ENCODE measurements around the gene CBFB. TPM values are rescaled to one million over a fixed set of nuclear protein-coding genes. Genes with fewer than 3 reads are reported as not detected.

Gene CBFB
- total RNA-seq, 2 experiments from 2014 or later = 236 to 238 TPM

GRCh38 chr16:67006930-67007658 lies 21.9 kb upstream of the CBFB start:
- H3K4me3 Mint-ChIP-seq = no peak overlapping the region
- CTCF ChIA-PET = interaction anchor here (0.9 to 1.6 kb wide), 4 partner anchors 11 to 148 kb away, joined by 3 to 6 read pairs (median 5); no protein-coding TSS in a partner anchor
- peaks cover 26% of the 10 kb centered on the region for H3K4me1 Mint-ChIP-seq
- no peak overlapping the region for H3K27ac Mint-ChIP-seq
- peaks cover 44% of the 10 kb centered on the region for H3K36me3 Mint-ChIP-seq (ENCODE audit: low read depth)
- POLR2A ChIA-PET = interaction anchor here (0.9 to 1.1 kb wide), 3 partner anchors 10 to 23 kb away, joined by 3 read pairs; no protein-coding TSS in a partner anchor
- no peaks in the 10 kb centered on the region for H3K27me3 Mint-ChIP-seq
- no peaks in the 10 kb centered on the region for H3K9me3 Mint-ChIP-seq
- no peak for DNase-seq

GRCh38 chr16:67009158-67009557 lies 19.8 kb upstream of the CBFB start:
- H3K27me3 Mint-ChIP-seq = no peaks in the 10 kb centered on the region
- no peak overlapping the region for H3K4me3 Mint-ChIP-seq
- H3K9me3 Mint-ChIP-seq = no peaks in the 10 kb centered on the region
- peaks cover 28% of the 10 kb centered on the region for H3K4me1 Mint-ChIP-seq
- peaks cover 34% of the 10 kb centered on the region for H3K36me3 Mint-ChIP-seq (ENCODE audit: low read depth)
- H3K27ac Mint-ChIP-seq = no peak overlapping the region
- DNase-seq = no peak
- ChIA-PET POLR2A (interaction anchor here (1.4 to 6.6 kb wide), 2 partner anchors 20 to 23 kb away, joined by 5 to 106 read pairs; partner anchors contain the start of gene CBFB), CTCF (interaction anchor here (0.5 to 0.8 kb wide), 2 partner anchors 9 to 144 kb away, joined by 3 to 4 read pairs; no protein-coding TSS in a partner anchor)

GRCh38 chr16:67011274-67011673 lies 17.7 kb upstream of the CBFB start:
- no peaks in the 10 kb centered on the region for H3K27me3 Mint-ChIP-seq
- no peak overlapping the region for H3K27ac Mint-ChIP-seq
- H3K36me3 Mint-ChIP-seq (ENCODE audit: low read depth) = peaks cover 25% of the 10 kb centered on the region
- ChIA-PET CTCF (interaction anchor here (1.3 to 4.3 kb wide), 3 partner anchors 23 to 147 kb away, joined by 3 to 23 read pairs (median 9); partner anchors contain the start of gene CES4A), POLR2A (interaction anchor here (0.6 to 6.6 kb wide), 4 partner anchors 18 to 174 kb away, joined by 3 to 106 read pairs (median 42); partner anchors contain the start of gene CBFB)
- H3K4me3 Mint-ChIP-seq = no peak overlapping the region
- H3K9me3 Mint-ChIP-seq = no peaks in the 10 kb centered on the region
- no peak for DNase-seq
- H3K4me1 Mint-ChIP-seq = peaks cover 43% of the 10 kb centered on the region

GRCh38 chr16:67013233-67013822 lies 15.6 kb upstream of the CBFB start:
- peaks cover 18% of the 10 kb centered on the region for H3K36me3 Mint-ChIP-seq (ENCODE audit: low read depth)
- ChIA-PET POLR2A (interaction anchor here (0.6 to 6.6 kb wide), 38 partner anchors 9 to 545 kb away, joined by 3 to 106 read pairs (median 5); partner anchors contain the start of genes B3GNT9, CBFB, CES3 and CES4A), CTCF (interaction anchor here (0.6 to 4.3 kb wide), 24 partner anchors 9 to 214 kb away, joined by 3 to 23 read pairs (median 6); partner anchors contain the start of genes CBFB, CES3, CES4A and FBXL8)
- H3K4me1 Mint-ChIP-seq = peaks cover 51% of the 10 kb centered on the region
- H3K27ac Mint-ChIP-seq = peak overlapping the region; percentile 82
- no peaks in the 10 kb centered on the region for H3K27me3 Mint-ChIP-seq
- no peak for DNase-seq
- no peaks in the 10 kb centered on the region for H3K9me3 Mint-ChIP-seq
- peak overlapping the region; percentile 89 for H3K4me3 Mint-ChIP-seq

- POLR2A ChIA-PET = interaction anchor here (0.6 to 6.6 kb wide), 40 partner anchors 9 to 679 kb away, joined by 3 to 106 read pairs (median 5); partner anchors contain the start of genes B3GNT9, CBFB, CES3 and CES4A
- Mint-ChIP-seq H3K4me3 (peak overlapping the region; percentile 89), H3K9me3 (no peaks in the 10 kb centered on the region), H3K36me3 (ENCODE audit: low read depth) (peaks cover 18% of the 10 kb centered on the region), H3K27me3 (no peaks in the 10 kb centered on the region), H3K27ac (peak overlapping the region; percentile 93), H3K4me1 (peaks cover 52% of the 10 kb centered on the region)
- DNase-seq = peak; percentile 86
- CTCF ChIA-PET = interaction anchor here (0.6 to 4.3 kb wide), 21 partner anchors 8 to 213 kb away, joined by 3 to 23 read pairs (median 7); partner anchors contain the start of genes CBFB, CES3, CES4A and FBXL8
Observed at GRCh38 chr16:67013823-67014633, 14.9 kb upstream of the CBFB start.

GRCh38 chr16:67014634-67015312 lies 14.2 kb upstream of the CBFB start:
- H3K27me3 Mint-ChIP-seq = no peaks in the 10 kb centered on the region
- H3K4me1 Mint-ChIP-seq = peaks cover 48% of the 10 kb centered on the region
- POLR2A ChIA-PET = interaction anchor here (0.5 to 6.6 kb wide), 22 partner anchors 8 to 678 kb away, joined by 3 to 106 read pairs (median 10); partner anchors contain the start of genes B3GNT9, CBFB, CES4A and FBXL8
- no peaks in the 10 kb centered on the region for H3K9me3 Mint-ChIP-seq
- DNase-seq = no peak
- H3K36me3 Mint-ChIP-seq (ENCODE audit: low read depth) = peaks cover 14% of the 10 kb centered on the region
- peak overlapping the region; percentile 93 for H3K27ac Mint-ChIP-seq
- CTCF ChIA-PET = interaction anchor here (1.2 to 4.3 kb wide), 10 partner anchors 13 to 142 kb away, joined by 4 to 23 read pairs (median 12); partner anchors contain the start of genes CBFB and CES3
- H3K4me3 Mint-ChIP-seq = peak overlapping the region; percentile 89

GRCh38 chr16:67015313-67015731 lies 13.6 kb upstream of the CBFB start:
- Mint-ChIP-seq H3K27me3 (no peaks in the 10 kb centered on the region), H3K9me3 (no peaks in the 10 kb centered on the region), H3K27ac (peak overlapping the region; percentile 93), H3K4me3 (peak overlapping the region; percentile 89), H3K4me1 (peaks cover 48% of the 10 kb centered on the region), H3K36me3 (ENCODE audit: low read depth) (peaks cover 14% of the 10 kb centered on the region)
- POLR2A ChIA-PET = interaction anchor here (4.8 to 6.6 kb wide), 2 partner anchors 14 kb away, joined by 80 to 106 read pairs; partner anchors contain the start of gene CBFB
- CTCF ChIA-PET = interaction anchor here (0.7 to 8.4 kb wide), 8 partner anchors 13 to 145 kb away, joined by 3 to 152 read pairs (median 20); partner anchors contain the start of genes B3GNT9, CBFB and CES3
- DNase-seq = no peak

GRCh38 chr16:67016143-67016542 lies 12.8 kb upstream of the CBFB start:
- no peak for DNase-seq
- no peak overlapping the region for H3K27ac Mint-ChIP-seq
- no peaks in the 10 kb centered on the region for H3K27me3 Mint-ChIP-seq
- peaks cover 9% of the 10 kb centered on the region for H3K36me3 Mint-ChIP-seq (ENCODE audit: low read depth)
- ChIA-PET CTCF (interaction anchor here (1.0 to 8.4 kb wide), 7 partner anchors 13 to 142 kb away, joined by 4 to 152 read pairs (median 13); partner anchors contain the start of genes B3GNT9, CBFB and CES3), POLR2A (interaction anchor here (0.6 to 4.8 kb wide), 6 partner anchors 13 to 171 kb away, joined by 3 to 80 read pairs (median 8); partner anchors contain the start of genes B3GNT9, CBFB, FBXL8 and TRADD)
- H3K4me3 Mint-ChIP-seq = no peak overlapping the region
- H3K9me3 Mint-ChIP-seq = no peaks in the 10 kb centered on the region
- H3K4me1 Mint-ChIP-seq = peaks cover 42% of the 10 kb centered on the region

GRCh38 chr16:67016681-67017420 lies 12.1 kb upstream of the CBFB start:
- Mint-ChIP-seq H3K27ac (no peak overlapping the region), H3K9me3 (no peaks in the 10 kb centered on the region), H3K4me3 (no peak overlapping the region), H3K36me3 (ENCODE audit: low read depth) (peaks cover 9% of the 10 kb centered on the region), H3K4me1 (peaks cover 39% of the 10 kb centered on the region), H3K27me3 (no peaks in the 10 kb centered on the region)
- ChIA-PET POLR2A (interaction anchor here (0.9 to 4.8 kb wide), 11 partner anchors 9 to 164 kb away, joined by 3 to 80 read pairs (median 6); partner anchors contain the start of genes B3GNT9, CBFB, FBXL8 and TRADD), CTCF (interaction anchor here (1.1 to 8.4 kb wide), 20 partner anchors 12 to 244 kb away, joined by 3 to 152 read pairs (median 10); partner anchors contain the start of genes B3GNT9, CBFB, CES3 and FBXL8)
- no peak for DNase-seq

- ChIA-PET CTCF (interaction anchor here (0.6 to 8.4 kb wide), 40 partner anchors 11 to 243 kb away, joined by 3 to 152 read pairs (median 6); partner anchors contain the start of genes B3GNT9, CBFB, CES3 and EXOC3L1), POLR2A (interaction anchor here (0.9 to 4.8 kb wide), 18 partner anchors 10 to 496 kb away, joined by 3 to 80 read pairs (median 4); partner anchors contain the start of genes B3GNT9, CBFB, CES3 and FBXL8)
- Mint-ChIP-seq H3K9me3 (no peaks in the 10 kb centered on the region), H3K4me1 (peaks cover 37% of the 10 kb centered on the region), H3K27ac (peak overlapping the region; percentile 57), H3K27me3 (no peaks in the 10 kb centered on the region), H3K36me3 (ENCODE audit: low read depth) (peaks cover 7% of the 10 kb centered on the region), H3K4me3 (no peak overlapping the region)
- DNase-seq = no peak
Observed at GRCh38 chr16:67017421-67017750, 11.6 kb upstream of the CBFB start.
